ENCODE results near the gene FBXO24. TPM values are rescaled to one million over a fixed set of nuclear protein-coding genes. Genes with fewer than 3 reads are reported as not detected.
A peak's percentile ranks its signal among the peaks of the same experiment; 100 is the strongest.
"Not testable (repeated sequence)": the region's sequence is repeated elsewhere in the genome, so short reads cannot be mapped to it uniquely, and the experiment has no call there.

FBXO24 gene
- total and polyA plus RNA-seq, 8 donors: 0.31 to 2.0 (median 0.81) TPM

GRCh38 chr7:100563100-100563564 is 23.0 kb upstream of the FBXO24 start:
- Histone ChIP-seq H3K9me3 (no peaks in the 10 kb centered on the region), H3K36me3 (peaks cover 0 to 4% (median 0%) of the 10 kb centered on the region in 3 donors), H3K4me1 (peaks cover 7 to 18% (median 17%) of the 10 kb centered on the region in 3 donors), H3K4me3 (no peak overlapping the region), H3K27me3 (no peaks in the 10 kb centered on the region), H3K27ac (no peak overlapping the region)
- DNase-seq (peak in 2 of 6 donors; percentile 15 to 33), ATAC-seq (no peak), FAIRE-seq (no peak)
- intact Hi-C loops (cut with DNase I): loop anchor here in 2 of 3 donors (5.0 to 10.0 kb wide), 4 partner anchors 91 to 129 kb away; partner anchors contain the start of gene GIGYF1 (in 1 of the 2)
- TF ChIP-seq CTCF (IDR thresholded peaks at IDR 0.05): no peak
- WGBS, 2 donors: 88 to 95% methylated on average over 8 of the region's 8 CpGs

GRCh38 chr7:100563809-100564400 is 22.2 kb upstream of the FBXO24 start:
- Histone ChIP-seq H3K4me1 (peaks cover 11 to 25% (median 19%) of the 10 kb centered on the region in 3 donors), H3K36me3 (peaks cover 0 to 4% (median 0%) of the 10 kb centered on the region in 3 donors), H3K4me3 (no peak overlapping the region), H3K27ac (no peak overlapping the region), H3K9me3 (no peaks in the 10 kb centered on the region), H3K27me3 (no peaks in the 10 kb centered on the region)
- peak; percentile 80 to 98 (median 92) for TF ChIP-seq CTCF (IDR thresholded peaks at IDR 0.05)
- WGBS, 2 donors: 31 to 37% methylated on average over 12 of the region's 12 CpGs
- ATAC-seq: peak; percentile 32 to 58 (median 50)
- DNase-seq: peak; percentile 66 to 96 (median 85)
- no peak for FAIRE-seq
- intact Hi-C loops (cut with DNase I): loop anchor here in 2 of 3 donors (5.0 to 10.0 kb wide), 4 partner anchors 92 to 128 kb away; partner anchors contain the start of gene GIGYF1 (in 1 of the 2)

- not testable (repeated sequence) for FAIRE-seq, H3K36me3 ChIP-seq, H3K9me3 ChIP-seq, H3K27ac ChIP-seq, DNase-seq, H3K4me3 ChIP-seq, ATAC-seq, H3K27me3 ChIP-seq
- intact Hi-C loops (cut with DNase I): loop anchor here in 2 of 3 donors (5.0 to 10.0 kb wide), 4 partner anchors 92 to 128 kb away; partner anchors contain the start of gene GIGYF1 (in 1 of the 2)
- WGBS, 2 donors: 85 to 86% methylated on average over 6 of the region's 6 CpGs
- H3K4me1 ChIP-seq: peaks cover 13 to 23% (median 17%) of the 10 kb centered on the region in 3 donors
Measured at GRCh38 chr7:100564405-100564804, 21.7 kb upstream of the FBXO24 start.

GRCh38 chr7:100565133-100565571 is 21.0 kb upstream of the FBXO24 start:
- Histone ChIP-seq H3K4me1 (peaks cover 20 to 24% (median 20%) of the 10 kb centered on the region in 3 donors), H3K9me3 (no peaks in the 10 kb centered on the region), H3K4me3 (no peak overlapping the region), H3K36me3 (peaks cover 0 to 4% (median 0%) of the 10 kb centered on the region in 3 donors), H3K27ac (no peak overlapping the region), H3K27me3 (no peaks in the 10 kb centered on the region)
- TF ChIP-seq CTCF (IDR thresholded peaks at IDR 0.05): no peak
- ATAC-seq (no peak), DNase-seq (peak in 2 of 6 donors; percentile 16 to 31), FAIRE-seq (no peak)
- intact Hi-C loops (cut with DNase I): loop anchor here in 1 of 3 donors (10.0 kb wide), 1 partner anchor 120 kb away; no protein-coding TSS in a partner anchor
- WGBS, 2 donors: 93 to 97% methylated on average over 11 of the region's 11 CpGs

- intact Hi-C loops (cut with DNase I): loop anchor here in 1 of 3 donors (10.0 kb wide), 1 partner anchor 119 kb away; no protein-coding TSS in a partner anchor
- FAIRE-seq (no peak), DNase-seq (peak in 1 of 6 donors; percentile 64), ATAC-seq (no peak)
- no peak for TF ChIP-seq CTCF (IDR thresholded peaks at IDR 0.05)
- 84% methylated on average over 6 of the region's 6 CpGs for WGBS, 2 donors
- H3K9me3 ChIP-seq: no peaks in the 10 kb centered on the region
- H3K27me3 ChIP-seq: no peaks in the 10 kb centered on the region
- peaks cover 0 to 4% (median 0%) of the 10 kb centered on the region in 3 donors for H3K36me3 ChIP-seq
- H3K4me3 ChIP-seq: no peak overlapping the region
- H3K27ac ChIP-seq: peak overlapping the region in 1 of 4 donors; percentile 12
- peaks cover 22 to 27% (median 22%) of the 10 kb centered on the region in 3 donors for H3K4me1 ChIP-seq
Measured at GRCh38 chr7:100566018-100566531, 20.1 kb upstream of the FBXO24 start.

All from pancreas (tissue), 10 donors.